IPS DF 19.7 (cell line): Measurements from ENCODE around the gene MRPS31.
"Not testable (repeated sequence)": the region's sequence is repeated elsewhere in the genome, so short reads cannot be mapped to it uniquely, and the experiment has no call there.

Source experiments
- DNase-seq: peaks from one replicate; pipeline ENCODE4 v3.0.0-alpha.2; 2013; ENCODE audit warnings: low read depth, low spot score

MRPS31 gene

DNA sequence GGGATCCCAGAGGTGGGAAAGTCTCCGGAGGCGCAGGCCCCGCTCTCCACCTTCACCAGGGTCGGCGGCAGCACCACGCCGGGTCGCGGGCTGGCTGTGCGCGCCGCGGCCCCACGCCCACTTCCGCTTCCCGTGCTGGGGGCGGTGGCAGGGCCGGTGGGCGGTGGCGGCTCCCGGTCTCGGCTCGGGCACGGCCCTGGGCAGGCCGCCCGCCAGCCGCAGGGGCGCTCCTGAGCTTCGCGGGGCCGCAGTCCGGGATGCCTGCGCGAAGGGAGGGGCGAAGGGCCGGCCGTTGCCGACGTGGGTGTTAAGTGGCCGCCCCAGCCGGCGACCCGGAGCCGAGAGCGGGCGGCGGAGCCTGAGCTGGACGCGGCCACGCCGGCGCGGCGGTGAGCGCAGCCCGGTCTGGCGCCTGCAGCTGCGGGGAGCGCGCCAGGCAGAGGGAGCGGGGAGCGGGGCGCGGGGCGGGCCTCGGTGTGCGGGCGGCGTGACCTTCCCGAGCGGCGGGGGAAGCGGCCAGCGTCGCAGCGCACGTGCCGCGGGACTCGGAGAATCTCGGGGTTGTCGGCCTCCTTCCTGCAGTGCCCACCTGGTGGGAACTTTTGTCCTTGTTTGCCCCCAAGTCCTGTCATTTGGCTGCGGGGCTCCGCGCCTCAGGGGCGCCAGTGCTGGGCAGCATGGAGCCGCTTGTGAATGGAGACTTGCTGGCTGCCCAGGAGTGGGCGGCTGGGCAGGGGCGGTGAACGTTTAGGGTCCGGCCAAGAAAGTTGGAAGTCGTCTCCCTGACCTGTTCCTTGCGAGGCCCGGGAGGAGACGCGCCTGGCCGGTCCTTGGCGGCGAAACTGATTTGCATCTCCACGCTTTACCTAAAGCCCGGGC lies 18.5 kb upstream of the MRPS31 start, which contains the start of gene SLC25A15:
TSS of gene SLC25A15 (plus strand) at position 337 of the 879 bp plus-strand sequence. CDS start 3,616 bp downstream, outside the sequence.
- no peak for DNase-seq

DNA sequence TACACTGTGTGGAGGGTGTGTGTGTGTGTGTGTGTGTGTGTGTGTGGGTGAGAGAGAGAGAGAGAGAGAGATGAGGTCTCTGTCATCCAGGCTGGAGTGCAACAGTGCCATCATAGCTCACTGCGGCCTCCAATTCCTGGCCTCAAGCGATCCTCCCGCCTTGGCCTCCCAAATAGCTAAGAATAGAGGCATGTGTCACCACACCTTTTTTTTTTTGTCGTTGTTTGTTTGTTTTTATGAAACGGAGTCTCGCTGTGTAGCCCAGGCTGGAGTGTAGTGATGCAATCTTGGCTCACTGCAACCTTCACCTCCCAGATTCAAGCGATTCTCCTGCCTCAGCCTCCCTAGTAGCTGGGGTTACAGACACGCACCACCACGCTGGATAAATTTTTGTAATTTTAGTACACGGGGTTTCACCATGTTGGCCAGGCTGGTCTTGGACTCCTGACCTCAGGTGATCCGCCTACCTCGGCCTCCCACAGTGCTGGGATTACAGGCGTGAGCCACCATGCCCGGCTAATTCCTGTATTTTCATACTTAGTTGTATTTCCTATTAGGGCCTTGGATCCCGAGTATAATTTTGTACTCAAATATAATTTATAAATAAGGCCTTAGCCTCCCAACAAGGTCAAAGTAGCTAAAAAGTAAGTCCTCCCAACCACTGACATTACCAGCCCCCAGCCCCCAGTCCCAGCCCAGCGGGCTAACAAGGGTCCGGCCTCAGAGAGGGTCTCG lies 17.7 kb upstream of the MRPS31 start:
- DNase-seq = not testable (repeated sequence)

DNA sequence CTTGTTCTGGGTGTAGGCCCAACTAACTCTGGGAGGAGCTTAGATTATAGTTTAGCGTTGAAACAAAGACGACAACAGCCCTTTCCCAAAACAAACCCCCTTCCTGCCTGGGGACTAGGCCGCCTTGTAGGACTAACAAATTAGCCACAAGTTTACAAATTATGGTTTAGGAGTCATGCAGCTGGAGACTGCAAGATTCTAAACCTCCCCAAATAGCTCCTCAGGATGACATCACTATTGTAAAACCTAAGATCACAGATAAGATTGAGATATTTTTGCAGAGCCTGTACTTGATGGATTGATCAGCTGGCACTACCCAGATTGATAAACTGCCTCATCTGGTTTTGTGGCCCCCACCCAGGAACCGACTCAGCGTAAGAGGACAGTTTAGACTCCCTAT lies 16.1 kb upstream of the MRPS31 start:
- no peak for DNase-seq

DNA sequence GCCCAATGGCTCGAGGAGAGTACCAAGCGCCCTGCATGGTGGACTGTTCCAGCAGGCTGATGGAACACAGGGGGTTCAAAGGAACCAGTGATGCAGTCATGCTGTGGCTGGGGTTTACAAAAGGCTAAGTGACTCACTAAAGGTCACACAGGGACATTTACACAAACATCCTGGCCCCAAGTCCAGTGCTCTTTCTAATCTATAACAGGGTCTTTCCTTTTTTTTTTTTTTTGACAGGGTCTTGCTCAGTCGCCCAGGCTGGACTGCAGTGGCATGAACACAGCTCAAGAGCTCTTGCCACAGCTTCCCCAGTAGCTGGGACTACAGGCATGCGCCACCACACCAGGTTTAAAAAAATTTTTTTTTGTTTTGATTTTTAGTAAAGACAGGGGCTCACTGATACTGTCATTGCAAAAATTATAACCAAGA lies 15.6 kb upstream of the MRPS31 start:
- no peak for DNase-seq

DNA sequence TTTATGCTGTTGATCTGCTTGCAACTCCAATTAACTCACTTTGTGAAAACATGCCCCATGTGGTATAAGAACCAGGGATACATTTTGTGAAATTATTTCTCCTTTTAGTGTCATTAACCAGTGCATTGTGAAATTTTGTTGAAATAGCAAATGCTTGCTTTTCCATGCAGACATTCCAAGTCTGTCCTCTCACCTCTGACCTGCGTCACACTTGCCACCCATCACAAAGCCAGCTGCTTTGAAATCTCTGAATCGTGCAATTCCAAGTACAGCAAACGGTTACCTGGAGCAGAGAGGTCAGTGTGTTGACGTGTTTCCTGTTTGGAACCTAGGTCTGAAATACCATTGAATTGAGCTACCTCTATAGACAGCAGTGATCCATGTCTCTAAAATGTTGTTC lies 13.6 kb upstream of the MRPS31 start:
- DNase-seq = no peak

DNA sequence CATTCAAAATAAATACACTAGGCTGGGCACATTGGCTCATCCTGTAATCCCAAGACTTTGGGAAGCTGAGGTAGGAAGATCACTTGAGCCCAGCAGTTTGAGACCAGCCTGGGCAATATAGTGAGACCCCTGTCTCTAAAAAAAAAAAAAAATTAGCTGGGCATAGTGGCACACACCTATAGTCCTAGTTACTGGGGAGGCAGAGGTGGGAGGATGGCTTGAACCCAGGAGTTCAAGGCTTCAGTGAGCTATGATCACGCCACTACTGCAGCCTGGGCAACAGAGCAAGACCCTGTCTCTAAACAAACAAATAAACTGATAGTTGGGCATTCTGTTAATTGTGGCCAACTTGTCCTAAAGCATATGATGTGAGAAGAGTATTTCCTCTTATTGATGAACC lies 12.0 kb upstream of the MRPS31 start:
- not testable (repeated sequence) for DNase-seq

DNA sequence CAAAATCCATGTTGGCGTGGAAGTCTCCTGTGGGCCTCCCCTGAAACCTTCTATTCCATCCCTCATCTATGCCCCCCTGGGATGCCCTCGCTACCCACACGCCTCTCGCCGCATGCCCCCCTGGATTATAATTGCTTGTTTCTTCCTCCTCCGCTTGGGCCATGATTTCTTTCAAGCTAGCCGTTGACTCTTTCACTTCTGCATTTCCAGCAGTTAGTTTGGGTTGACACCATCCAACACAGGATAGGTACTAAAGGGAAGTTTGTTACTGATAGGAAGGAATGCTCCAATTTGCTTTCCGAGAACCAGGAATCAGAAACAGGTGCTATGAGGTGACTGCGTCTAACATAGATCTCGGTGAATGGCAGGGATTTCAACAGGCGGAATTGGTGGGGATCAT lies 10.7 kb upstream of the MRPS31 start:
- DNase-seq = no peak

DNA sequence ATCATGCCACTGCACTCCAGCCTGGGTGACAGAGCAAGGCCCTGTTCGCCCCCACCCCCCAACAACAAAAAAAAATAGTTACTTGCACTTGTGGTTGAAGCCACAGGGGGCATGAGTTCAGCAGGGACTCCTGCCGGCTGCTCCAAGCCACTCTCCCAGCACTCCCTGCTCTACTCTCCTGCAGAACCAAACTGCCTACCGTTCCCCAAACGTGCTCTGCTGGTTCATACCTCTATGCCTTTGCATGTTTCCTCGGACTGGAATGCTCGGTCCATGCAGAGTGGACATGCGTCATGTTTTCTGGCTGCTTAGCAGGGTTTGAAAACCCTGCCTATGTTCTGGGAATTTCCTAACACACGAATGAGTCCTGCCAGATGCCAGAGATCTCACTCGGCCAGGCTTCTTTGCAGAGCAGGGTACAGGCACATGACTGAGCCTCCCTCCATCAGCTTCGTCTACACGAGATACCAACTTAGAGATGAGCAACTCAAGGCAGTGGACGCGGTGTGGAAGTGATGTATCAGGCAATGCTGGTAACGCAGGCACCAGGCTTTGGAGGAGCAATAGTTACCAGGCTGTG lies 9.9 kb upstream of the MRPS31 start:
- DNase-seq = no peak

DNA sequence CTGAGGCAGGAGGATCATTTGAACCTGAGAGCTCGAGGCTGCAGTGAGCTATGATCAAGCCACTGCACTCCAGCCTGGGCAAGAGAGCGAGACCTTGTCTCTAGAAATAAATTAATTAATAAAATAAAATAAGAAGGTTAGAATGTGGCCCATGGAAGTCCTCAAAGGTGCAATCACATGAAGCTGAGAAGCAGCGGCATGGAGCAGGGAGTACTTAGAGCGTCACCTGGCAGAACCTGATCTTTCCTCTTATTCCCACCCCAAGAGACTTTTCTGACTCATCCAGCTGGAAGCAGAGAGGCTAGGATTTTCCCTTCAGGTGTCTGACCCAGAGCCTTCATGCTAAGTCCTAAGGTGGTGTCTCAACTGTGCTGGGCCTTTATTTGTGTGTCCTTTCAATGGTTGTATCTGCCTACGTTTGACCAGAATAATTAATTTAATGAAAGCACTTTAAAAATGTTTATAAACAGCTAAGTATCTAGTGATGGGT lies 8.9 kb upstream of the MRPS31 start:
- DNase-seq = no peak

DNA sequence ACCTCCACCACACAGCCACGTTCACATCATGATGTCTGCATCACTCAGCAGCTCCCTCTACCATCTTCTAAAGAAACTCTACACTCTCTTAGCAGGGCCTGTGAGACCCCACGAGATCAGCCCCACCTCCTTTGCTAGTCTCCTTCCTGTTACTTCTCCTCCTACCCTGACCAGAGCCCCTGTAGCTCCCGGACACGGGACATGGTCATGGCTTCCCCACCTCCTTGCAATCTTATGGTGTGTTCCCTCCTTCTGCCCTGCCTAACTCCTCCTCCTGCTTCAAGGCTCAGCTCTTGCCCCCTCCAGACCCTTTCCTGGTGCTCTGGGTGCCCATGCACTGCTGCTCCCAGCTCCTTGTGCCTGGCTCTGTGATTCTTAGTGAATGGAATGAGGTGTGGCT lies 8.1 kb upstream of the MRPS31 start:
- no peak for DNase-seq

DNA sequence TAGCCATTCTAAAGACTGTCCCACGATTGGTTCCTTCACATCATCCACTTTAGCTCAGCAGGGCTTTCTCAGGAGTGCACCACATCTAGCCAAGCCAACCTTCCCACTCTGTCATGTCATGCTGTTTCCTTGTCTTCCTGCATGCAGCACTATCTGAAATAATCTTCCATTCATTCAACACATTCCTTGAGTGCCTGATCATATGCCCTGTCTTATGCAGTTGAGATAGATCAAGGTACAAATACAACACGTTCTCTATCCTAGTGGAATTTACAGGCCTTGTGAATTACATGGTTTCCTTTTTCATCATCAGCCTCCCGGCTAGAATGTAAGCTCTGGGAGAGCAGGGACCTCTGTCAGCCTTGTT lies 6.8 kb upstream of the MRPS31 start:
- DNase-seq = no peak

DNA sequence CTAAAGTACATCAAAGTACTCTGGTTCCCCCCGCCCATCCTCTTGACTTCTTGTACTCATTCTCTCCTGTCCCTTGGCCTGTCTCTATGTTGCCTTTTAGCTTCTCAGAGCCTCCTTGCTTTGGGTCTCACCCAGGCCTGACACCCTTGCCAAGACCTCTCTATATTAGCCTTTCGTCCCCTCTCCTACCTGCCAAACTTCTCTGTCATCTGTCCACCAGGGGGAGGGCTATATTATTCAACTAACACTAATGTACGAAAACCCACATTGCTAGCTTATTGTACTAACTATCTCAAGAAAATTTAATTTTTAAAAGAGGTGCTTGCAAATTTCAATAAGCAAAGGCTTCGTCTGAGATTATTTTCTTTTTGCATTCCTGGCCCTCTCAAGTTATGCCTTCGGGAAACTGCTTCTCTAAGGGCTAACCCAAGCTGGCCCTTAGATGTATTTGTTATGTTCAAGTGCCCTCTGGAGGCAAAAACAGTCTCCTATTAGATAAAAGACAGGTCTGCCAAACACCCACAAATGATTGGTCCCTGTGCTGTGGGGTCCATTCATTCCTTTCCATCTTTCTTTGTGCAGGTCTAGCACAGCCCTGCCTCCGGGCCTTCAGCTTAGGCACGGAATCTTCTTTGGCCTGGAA lies 6.3 kb upstream of the MRPS31 start:
- DNase-seq = no peak

DNA sequence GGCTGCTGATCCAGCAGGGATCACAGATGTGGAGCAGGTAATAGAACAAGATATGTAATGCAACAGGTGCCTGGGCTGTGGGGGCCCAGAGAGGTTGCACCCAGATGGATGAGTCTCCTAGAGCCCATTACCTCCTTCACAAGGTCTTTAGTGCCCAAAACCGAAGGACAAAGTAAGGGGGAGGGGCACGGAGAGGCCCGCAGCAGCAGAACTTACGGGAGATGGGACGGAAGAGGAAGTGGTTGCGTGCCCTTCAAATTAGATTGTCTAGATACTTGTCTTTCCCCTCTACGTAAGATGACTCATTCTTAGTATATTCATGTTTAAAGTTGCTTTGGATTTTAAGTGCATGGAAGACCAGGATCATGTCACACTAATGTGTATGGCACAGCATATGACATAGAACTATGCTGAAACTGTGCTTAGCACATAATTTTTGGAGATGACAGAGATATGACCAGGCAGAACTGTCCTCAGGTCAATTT lies 5.7 kb upstream of the MRPS31 start:
- no peak for DNase-seq

DNA sequence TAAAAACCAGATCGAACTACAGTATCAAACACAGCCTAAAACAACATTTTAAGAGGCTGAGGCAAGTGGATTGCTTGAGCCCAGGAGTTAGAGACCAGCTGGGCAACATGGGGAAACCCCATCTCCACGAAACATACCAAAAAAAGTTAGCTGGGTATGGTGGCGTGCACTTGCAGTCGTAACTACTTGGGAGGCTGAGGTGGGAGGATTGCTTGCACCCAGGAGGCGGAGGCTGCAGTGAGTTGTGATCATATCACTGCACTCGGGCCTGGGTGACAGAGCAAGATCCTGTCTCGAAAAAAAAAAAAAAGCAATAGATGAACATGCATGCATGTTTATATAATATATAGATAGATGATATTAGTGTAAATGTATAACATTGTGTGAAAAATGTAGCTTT lies 5.2 kb upstream of the MRPS31 start:
- no peak for DNase-seq

DNA sequence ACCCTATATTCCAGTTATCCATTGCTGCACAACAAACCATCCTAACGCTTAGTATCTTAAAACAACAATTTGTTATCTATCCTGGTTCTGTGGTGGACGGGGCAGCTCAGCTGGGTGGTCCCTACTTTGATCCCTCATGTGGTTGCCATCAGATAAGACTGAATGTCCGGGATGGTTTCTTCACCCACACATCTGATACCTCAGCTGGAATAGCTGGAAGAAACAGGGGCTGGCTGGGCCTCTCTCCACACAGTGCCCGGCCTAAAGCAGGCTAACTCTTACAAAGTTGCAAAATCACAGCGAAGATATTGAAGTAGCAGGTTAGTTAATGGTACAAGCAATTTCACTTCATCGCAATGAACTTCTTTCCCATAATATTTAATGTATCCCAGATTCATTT lies 3.7 kb upstream of the MRPS31 start:
- no peak for DNase-seq

DNA sequence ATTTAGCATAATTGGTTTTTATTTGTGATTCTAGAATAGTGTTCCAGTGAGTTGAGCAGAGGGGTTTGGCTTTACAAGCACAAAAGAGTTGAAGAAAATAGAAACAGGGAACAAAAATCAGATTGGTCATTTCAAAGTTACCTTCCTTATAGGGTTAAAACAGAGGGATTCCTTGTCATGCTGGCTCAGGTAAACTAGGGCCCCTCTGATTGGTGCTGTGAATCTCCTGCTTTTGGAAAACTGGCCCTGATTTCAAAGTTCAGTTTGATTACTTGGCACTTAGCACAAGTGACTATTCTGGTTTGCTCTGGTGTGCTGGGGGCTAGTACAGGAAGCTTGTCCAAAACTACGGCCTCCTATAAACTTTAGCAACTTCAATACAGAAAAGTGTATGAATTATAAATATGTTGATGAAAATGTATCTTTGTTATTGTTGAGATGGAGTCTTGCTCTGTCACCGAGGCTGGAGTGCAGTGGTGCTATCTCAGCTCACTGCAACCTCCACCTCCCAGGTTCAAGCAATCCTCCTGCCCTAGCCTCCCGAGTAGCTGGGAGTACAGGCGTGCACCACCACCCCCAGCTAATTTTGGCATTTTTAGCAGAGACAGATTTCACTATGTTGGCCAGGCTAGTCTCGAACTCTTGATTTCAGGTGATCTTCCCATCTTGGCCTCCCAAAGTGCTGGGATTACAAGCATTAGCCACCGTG lies 1.9 kb upstream of the MRPS31 start:
- DNase-seq = no peak

DNA sequence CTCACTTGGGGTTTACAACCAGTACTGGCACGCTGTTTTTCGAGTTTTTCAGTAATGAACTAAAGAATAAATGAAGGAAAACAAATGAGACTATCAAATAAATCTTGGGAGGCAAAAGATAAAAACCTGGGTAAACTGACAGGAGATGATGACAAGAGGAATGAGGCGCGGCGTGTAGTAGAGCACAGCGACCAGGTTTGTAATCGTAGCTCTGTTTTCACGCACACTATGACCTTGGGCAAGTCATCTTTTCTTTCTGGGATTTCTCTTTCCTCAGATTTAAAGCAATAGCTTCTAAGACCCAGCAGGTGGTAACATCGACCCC lies 419 bp downstream of the MRPS31 start:
- no peak for DNase-seq

DNA sequence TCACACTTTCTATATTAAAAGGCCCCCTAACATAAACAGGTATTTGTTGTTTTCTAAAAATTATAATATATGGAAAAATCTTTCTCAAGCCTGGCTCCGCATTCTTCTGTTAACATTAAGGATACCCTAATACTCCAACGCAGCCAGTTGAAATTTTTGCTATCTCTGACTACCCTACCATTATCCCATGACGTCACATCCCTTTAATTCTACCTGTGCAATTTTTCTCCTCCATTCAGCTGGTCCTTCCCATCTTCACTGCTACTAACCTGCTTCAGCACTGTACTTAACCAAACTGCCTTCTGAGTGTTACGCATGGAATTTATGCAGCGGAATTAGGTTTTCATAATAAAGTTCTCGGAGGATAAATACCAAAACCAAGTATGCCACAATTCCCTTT lies 1.0 kb downstream of the MRPS31 start:
- DNase-seq = no peak

DNA sequence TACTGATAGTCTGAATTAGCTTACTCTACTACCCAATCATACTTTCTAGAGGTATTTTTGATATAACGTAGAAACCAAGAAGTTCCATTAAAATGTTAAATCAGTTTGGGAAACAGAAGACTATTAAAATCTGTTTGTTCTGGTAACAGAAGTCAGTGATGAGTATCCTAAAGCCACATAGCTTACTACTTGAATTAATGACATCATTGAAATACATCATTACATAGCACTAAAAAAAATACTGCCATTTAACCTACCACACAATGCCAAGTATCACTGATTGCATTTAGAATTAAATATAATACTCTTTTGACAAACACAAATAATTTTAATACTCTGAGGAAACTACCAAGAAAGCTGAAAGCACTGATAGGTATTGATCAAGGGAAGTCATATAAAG lies 5.4 kb downstream of the MRPS31 start:
- no peak for DNase-seq

DNA sequence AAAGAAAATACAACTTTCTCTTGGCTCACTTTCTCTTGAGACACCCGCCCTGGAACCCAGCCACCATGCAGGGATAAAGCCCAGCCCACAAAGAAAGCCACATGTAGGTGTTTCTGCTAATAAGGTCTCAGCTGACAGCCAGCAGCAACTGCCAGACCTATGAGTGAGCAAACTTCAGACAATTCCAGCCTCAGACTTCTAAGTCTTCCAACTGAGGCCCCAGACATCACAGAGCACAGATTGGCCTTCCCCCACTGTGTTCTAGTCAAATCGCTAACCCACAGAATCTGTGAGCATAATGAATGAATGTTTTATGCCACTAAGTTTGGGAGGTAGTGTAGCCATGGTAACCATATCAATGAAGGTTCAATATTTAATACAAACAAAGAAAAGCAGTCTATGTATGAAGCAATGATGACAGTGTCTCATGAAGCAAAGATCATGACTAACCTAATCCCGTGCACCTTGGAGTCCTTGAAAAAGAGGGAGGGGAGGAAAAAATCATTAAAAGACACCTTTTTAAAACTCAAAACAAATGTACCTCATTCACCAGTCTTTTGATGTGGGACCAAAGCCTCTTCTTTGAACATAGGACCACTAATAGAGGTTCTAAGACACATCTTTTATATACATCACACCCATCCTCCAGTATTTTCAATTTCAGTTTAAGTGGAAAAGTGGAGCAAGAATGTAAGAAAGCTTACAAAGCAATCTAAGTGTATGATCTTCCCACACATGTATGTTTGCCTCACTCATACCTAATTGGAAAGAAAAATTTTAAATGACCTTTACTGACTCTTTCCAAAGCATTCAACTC lies 6.2 kb downstream of the MRPS31 start:
- DNase-seq = no peak
